SH-SY5Y (cell line): ENCODE data around the gene APH1A.

Experiments used
- GATA2 ChIP-seq: IDR thresholded peaks from 2 replicates; pipeline ENCODE4 v1.6.1; 2011; ENCODE audit warnings: mild to moderate bottlenecking, low read depth, low read length
- GATA3 ChIP-seq: IDR thresholded peaks from 2 replicates; pipeline ENCODE4 v1.6.1; 2011; ENCODE audit warnings: low read depth, mild to moderate bottlenecking, low read length, moderate library complexity

- TF ChIP-seq GATA2 (no peak), GATA3 (no peak)
These were observed 30.9 kb upstream of the APH1A start for GRCh38 chr1:150299716-150300115.
